A172 (cell line): Measurements from ENCODE around the gene MICALL1. TPM values are rescaled to one million over a fixed set of nuclear protein-coding genes. Genes with fewer than 3 reads are reported as not detected.
"Not testable (repeated sequence)": the region's sequence is repeated elsewhere in the genome, so short reads cannot be mapped to it uniquely, and the experiment has no call there.

Source experiments
- DNase-seq: peaks from one replicate; pipeline ENCODE4 v3.0.0-alpha.2; 2015; ENCODE audit warnings: low spot score
- total RNA-seq: library from RNA; depleted of rRNA; stranded (reverse); fragments of >200 nt; shearing (Covaris generic); gene quantifications from 2 replicates; pipeline ENCODE4 v1.2.3, GENCODE V29; 2014

MICALL1 gene
- total RNA-seq, 1 experiment from 2014 or later, result 45.6 TPM

- no peak for DNase-seq
Measured at GRCh38 chr22:37954686-37955085, 48.6 kb downstream of the MICALL1 start.

GRCh38 chr22:37955825-37956397 is 49.8 kb downstream of the MICALL1 start:
- not testable (repeated sequence) for DNase-seq

GRCh38 chr22:37957232-37957631 is 51.1 kb downstream of the MICALL1 start:
- no peak for DNase-seq

- no peak for DNase-seq
Measured at GRCh38 chr22:37959231-37959825, 53.2 kb downstream of the MICALL1 start.

GRCh38 chr22:37961062-37961461 is 55.0 kb downstream of the MICALL1 start:
- DNase-seq, result no peak

GRCh38 chr22:37965940-37966664 is 60.0 kb downstream of the MICALL1 start:
- no peak for DNase-seq

GRCh38 chr22:37967147-37967546 is 61.0 kb downstream of the MICALL1 start:
- no peak for DNase-seq

GRCh38 chr22:37967637-37968451 is 61.7 kb downstream of the MICALL1 start:
- DNase-seq, result no peak

- DNase-seq, result no peak
Measured at GRCh38 chr22:37968452-37969251, 62.6 kb downstream of the MICALL1 start.

- no peak for DNase-seq
Measured at GRCh38 chr22:37970864-37971263, 64.8 kb downstream of the MICALL1 start.

- no peak for DNase-seq
Measured at GRCh38 chr22:37971475-37972434, 65.7 kb downstream of the MICALL1 start.

GRCh38 chr22:37972527-37972926 is 66.4 kb downstream of the MICALL1 start:
- DNase-seq, result no peak

- DNase-seq, result no peak
Measured at GRCh38 chr22:37973271-37974170, 67.4 kb downstream of the MICALL1 start.

- no peak for DNase-seq
Measured at GRCh38 chr22:37975153-37975552, 69.1 kb downstream of the MICALL1 start.

GRCh38 chr22:37976022-37976421 is 69.9 kb downstream of the MICALL1 start:
- not testable (repeated sequence) for DNase-seq

- no peak for DNase-seq
Measured at GRCh38 chr22:37976547-37976946, 70.5 kb downstream of the MICALL1 start.

- DNase-seq, result no peak
Measured at GRCh38 chr22:37979782-37980181, 73.7 kb downstream of the MICALL1 start.

GRCh38 chr22:37981282-37982011 is 75.3 kb downstream of the MICALL1 start:
- DNase-seq, result no peak
